GM21390 (cell line): Measurements from ENCODE around the gene CPHXL2.

ENCODE experiments used
- ATAC-seq: cut with Tn5 transposase; IDR thresholded peaks from one replicate; pipeline ENCODE4 v1.9.1; 2021; ENCODE audit not compliant: unreplicated experiment

CPHXL2 gene

DNA sequence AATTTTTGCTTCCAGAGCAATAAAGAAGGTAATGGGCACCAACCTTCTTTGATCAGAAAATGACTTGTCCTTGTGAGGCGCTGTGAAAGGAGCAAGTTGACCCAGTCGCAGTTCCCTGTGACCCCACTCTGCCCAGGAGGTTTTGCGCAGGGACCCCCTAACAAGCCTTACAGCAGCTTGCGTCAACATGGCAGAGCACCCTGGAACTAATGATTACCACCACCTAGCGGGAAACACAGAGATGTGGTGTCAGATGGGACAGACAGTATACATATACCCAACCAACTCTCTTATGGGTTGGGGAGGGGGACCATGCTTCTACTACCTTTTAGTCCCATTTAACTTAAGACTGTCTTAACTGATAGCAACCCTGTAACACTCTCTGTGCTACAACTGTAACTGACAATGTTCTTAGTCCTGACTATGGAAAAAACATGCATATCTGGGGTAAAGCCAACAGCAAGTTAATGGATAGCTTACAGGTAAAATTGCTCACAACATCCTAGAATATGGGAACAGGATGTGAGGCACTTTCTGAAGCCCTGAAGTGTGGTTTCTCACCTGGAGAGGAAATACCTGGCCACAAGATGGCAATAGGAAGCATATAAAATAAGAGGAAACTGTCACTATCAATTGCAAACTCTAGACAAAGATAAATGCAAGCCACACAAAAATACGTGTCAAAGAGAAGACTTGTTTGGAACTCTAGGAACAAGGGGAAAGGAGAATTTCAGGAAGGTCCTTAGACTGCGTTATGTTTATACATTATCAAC, 32.4 kb downstream of the CPHXL2 start:
- ATAC-seq: no peak

DNA sequence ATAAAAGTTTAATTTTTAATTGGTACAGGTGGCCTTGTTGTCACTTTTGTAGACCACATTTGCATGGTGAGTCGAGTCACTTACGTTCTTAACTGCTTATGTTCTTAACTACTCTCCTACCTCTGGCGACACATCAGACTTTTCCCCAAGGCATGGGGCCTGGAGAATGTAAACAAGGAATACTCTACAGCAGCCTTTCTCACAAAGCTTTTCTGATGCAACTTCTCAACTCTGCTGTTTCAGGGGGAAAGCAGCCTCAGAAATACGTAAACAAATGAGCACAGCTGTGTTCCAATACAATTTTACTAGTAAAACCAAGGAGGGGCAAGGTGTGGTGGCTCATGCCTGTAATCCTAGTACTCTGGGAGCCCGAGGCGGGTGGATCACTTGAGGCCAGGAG, 36.2 kb downstream of the CPHXL2 start:
- ATAC-seq: no peak

DNA sequence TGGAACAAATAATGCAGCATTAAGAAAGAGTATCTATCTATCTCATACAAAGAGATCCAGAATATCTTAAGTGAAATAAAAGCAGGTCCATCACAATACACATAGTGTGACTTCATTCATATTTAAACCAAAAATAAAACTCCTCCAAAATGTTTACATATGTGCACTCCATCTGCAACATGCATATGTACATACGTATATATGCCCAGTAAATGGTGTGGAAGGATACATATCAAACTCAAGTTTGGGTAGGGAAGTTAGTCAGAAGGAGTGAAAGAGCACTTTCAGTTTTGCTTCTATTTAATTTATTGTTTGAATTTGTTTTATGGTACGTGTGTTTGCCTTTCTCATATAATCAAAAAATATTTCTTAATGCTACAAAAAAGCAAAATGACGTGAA, 41.8 kb downstream of the CPHXL2 start:
- no peak for ATAC-seq

DNA sequence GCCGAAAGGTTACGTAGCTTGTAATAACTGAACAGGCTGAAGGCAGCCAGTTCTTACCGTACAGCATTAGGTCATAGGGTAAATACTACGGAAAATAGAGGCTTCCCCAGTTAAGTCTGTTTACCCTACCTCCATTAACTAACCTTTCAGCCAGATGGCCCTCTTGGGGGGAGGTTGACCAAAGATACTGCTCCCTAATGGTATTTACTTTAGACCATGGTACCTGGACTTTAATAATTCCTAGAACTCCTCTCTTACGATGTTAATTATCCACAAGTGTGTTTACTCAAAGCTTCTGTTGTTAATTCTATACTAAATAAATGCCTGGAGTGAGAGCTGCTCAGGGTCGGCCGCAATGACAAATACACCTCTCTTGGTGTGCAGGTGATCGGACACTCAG, 44.0 kb downstream of the CPHXL2 start:
- ATAC-seq: no peak

DNA sequence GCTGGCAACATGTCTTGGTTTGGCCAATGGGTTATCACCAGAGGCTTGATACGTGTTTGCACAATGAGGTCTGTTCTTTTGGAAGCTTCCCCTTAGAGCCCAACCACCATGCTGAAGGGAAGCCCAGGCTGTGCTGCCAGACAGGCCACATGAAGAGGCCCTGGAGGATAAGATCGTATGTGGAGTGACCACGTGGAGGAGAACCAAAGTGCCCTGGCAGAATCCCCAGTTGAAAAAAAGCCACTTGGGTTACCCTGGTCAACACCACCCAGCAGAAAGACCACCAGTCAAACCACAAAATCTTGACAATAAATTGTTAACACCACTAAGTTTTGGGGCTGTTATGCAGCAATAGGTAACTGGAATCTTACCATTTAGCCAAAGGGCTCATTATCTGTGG, 46.8 kb downstream of the CPHXL2 start:
- ATAC-seq: no peak

DNA sequence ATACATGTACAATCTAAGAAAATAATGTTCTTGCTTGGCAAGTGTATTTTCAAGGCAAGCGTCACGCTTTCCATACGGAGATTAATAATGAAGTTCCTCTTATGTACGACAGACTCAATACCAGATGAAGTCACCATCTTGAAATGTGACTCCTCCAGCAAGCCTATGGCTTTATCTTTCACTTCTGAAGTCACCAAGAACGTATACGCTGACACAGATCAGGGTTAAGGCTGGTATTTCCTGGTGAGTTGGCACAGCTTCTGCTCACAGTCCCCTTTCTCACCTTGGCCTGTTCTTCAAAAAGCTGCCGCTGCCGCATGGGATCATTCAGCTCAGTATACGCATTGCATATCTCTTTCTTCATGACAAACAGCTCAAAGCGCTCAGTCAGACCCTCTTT, 47.7 kb downstream of the CPHXL2 start:
- ATAC-seq: no peak

DNA sequence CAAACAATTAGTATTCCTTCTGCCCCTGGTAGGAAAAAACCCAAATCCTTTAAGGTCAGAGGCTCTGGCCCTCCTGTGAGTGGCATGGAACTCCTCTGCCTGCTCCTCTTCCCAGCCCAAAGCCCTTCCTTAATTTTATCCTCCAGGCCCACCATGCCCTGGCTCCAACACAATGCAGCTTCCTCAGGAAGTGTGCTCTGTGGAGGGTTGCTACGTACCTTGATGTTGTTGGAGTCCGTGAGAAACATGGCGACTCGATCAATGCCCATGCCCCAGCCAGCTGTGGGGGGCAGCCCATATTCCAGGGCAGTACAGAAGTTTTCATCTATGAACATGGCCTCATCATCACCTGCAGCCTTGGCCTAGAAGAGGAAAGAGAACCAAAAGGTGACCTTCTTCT, 48.5 kb downstream of the CPHXL2 start:
- ATAC-seq: no peak

DNA sequence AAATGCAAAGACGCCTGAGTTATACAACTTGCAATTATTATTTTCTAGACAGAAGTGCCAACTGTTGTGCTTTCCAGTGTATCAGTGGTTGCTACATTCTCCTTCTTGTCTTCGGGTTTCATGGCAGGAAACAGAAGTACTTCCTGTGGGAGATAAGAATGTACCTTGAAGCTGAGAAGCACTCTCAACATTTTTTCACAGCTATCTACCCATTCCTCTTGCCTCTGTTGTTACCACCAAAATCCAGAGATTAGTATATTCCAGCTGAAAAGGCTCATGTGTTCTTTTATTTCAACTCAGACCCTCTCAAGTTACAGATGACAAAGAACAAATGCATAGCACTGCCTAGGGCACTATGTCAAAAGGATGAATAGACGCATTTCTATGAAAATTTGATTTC, 49.0 kb downstream of the CPHXL2 start:
- ATAC-seq: no peak

DNA sequence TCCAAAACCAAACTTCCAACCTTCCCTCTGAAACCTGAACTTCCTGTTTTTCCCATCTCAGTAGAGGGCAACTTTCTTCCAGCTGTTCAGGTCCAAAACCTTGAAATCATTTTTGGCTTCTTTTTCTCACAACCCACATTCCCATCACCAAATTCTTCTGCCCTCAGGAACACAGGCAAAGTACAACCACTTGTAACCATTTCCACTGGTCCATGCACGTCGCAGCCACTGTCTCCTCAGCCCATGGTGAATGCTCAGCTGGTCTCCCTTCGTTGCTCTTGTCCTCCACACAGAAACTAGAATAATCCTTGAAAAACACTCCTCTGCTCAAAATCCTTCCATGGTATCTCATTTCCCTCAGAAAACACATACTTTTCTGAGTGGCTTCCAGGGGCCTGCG, 50.0 kb downstream of the CPHXL2 start:
- ATAC-seq: no peak

DNA sequence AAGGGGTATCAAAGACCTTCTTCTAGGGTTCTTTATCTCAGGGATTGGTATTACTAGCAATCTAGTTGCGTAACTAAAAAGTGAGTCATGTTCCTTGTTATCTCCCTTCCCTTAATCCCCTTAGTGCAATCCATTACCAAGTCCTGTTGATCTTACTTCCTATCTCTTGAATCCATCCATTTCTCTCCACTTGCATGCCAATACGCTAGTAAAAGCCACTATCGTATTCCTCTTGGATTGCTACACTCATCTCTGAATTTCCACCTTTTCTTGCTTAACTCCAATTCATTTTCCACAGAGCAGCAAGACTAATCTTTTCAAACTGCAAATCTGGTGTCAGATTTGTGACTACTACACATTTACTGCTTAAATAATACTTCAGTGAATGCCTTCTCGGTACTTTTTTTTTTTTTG, 51.9 kb downstream of the CPHXL2 start:
- no peak for ATAC-seq

DNA sequence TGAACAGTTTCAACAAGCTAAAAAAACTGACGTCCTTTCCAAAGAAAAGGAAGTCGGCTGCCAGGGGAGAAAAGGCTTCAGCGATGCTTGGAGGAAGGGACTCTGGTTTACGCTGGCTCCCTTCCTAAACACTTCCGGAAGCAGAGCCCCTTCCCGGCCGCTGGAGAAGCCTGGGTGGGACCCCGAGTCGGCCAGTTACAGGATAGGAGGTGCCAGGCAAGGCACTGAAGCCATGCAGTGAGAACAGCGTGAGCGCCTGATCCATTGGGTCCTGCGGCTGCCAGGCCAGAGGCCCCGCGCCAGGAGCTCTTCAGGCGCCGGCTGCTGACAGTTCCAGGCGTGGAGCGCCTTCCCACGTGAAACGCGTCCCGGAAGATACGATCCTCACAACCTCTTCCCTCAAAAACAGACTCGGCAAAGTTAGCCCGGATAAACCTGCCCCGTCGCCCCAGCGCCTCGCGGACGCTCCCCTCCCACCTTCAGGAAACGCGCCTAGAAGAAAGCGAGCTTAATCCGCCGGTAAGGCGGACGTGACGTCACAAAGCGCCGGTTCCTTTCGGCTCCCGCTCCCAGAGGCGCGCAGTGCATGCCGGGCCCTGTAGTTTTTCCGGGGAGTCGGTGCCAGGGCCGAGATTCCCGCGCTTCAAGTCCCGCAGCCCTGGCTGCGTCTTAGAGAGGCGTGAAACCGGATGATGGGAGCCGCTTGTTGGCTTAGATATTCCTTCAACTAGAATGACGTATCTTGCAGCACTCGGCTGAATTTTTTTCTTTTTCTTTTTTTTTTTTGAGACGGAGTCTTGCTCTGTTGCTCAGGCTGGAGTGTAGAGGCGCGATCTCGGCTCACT, 53.8 kb downstream of the CPHXL2 start, which contains the start of gene ADAT1:
ADAT1 (minus strand) TSS at position 521 of the 845 bp plus-strand sequence. CDS start 2,482 bp downstream, outside the sequence.
- ATAC-seq: peak; percentile 96

DNA sequence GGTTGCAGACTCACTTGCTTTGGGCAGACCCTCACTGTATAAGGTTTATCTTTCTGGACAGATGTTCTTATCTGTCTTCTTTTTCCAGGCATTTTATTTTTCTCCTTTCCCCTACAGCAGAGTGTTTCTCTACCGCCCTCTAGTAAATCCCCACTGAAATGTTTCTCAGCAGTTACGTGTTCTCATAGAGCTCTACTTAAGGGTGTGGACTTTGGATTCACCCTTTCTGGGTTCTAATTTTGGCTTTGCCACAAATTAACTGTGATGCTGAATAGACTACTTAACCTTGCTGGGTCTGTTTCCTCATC, 55.7 kb downstream of the CPHXL2 start:
- ATAC-seq: no peak

DNA sequence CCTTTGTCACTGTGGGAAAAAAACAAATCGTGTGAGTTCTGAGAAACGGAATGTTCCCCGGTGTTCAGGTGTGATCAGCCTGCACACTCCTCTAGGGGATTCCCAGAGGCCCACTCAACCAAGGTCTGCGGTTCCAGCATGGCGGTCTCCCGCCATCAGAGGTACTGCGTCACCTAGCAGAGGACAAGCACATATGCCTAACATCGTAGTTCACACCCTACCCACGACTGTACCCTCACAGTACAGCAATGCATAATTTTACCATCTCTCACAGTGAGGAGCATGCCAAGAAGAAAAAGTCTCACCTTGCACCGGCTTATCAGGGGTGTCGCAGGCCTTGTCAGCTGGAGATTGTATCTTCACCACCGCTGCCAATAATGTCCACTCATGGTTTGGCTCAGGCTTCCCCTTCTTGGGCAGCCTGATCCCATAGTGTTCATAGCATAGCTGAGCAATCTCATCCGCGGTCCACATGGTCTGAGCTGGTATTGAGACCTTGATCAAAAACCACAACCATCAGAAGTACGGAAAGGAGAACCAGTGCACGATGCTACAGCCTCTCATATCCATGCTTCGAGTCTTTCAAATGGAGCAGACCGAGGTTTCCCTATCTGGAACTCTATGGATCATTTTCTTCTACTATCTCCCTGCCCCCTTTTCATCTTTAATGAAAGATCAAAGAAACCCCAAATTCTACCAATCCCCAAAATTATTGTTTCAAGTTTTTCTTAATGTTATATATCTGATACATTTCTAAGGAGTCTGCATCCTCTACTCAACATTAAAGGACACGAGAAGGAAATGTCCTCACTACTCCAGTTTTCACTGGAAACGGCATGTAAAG, 56.3 kb downstream of the CPHXL2 start:
- no peak for ATAC-seq

DNA sequence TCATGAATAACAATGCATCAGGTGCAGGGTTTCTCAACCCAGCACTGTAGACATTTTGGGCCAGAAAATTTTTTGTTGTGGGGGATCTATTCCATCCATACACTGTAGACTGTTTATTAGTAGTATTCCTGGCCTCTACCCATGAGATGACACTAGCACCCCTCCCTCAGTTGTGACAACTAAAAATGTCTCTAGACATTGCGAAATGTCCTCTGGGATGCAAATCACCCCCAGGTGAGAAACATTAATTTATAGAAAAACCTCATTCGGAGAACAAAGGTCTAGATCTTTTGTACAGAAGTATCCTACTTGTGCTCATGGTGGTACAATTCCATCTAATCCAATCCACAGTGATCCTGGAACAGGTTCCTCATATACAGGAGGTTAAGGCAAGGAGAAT, 58.0 kb downstream of the CPHXL2 start:
- ATAC-seq: no peak

DNA sequence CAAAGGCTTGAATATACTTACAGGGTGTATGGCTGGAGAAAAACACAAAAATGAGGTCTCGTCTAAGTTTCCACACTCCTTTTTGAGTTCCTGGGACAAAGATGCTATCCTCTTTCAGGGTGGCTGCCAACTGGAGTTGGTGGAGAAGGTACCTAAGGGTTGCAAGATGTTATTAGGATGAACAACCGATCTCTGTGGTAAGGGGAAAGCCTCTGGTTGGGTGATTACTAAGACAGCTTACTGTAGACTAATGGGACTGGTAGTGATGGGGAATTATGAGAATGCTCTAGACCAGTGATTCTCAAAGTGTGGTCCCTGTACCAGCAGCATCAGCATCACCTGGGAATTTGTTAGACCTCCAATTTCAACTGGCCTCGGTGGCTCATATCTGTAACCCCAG, 59.7 kb downstream of the CPHXL2 start:
- no peak for ATAC-seq

DNA sequence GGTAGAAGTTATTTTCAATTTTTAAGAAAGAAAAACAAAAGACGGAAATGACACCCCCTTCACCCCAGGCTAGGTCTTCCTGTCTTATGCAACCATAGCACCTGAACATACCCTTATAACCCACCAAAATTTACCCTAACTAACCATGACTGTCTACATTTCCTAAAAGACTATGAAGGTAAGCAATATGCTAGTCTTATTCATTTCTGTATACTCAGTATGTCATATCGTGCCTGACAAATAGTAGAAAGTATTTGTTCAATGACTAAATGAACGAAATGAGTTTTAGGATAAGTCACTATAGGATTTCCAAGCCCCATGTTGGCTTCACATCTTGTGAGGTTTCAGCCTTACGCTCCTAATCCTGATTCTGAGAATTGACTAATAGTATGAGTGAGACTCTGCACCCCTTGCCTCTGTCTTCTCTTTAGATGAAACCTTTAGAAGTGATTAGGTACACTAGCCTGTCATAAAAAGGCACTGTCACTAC, 60.2 kb downstream of the CPHXL2 start:
- ATAC-seq: peak; percentile 45

DNA sequence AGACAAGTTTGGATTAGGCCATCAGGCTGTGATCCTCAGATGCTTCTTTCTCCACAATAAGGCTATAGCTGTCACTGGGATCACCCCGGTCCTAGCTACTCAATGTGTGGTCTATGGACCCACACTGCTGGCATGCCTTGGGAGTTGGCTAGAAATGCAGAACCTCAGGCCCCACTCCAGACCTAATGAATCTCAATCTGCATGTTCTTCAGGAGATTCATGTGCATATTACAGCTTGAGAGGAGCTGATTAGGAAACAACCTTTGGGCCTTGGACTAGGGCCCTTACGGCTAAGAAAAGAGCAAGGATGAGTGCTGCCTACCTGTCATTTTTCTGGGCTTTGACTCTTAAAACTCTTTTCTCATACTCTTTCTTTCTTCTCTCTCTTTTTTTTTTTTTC, 61.2 kb downstream of the CPHXL2 start:
- ATAC-seq: no peak

DNA sequence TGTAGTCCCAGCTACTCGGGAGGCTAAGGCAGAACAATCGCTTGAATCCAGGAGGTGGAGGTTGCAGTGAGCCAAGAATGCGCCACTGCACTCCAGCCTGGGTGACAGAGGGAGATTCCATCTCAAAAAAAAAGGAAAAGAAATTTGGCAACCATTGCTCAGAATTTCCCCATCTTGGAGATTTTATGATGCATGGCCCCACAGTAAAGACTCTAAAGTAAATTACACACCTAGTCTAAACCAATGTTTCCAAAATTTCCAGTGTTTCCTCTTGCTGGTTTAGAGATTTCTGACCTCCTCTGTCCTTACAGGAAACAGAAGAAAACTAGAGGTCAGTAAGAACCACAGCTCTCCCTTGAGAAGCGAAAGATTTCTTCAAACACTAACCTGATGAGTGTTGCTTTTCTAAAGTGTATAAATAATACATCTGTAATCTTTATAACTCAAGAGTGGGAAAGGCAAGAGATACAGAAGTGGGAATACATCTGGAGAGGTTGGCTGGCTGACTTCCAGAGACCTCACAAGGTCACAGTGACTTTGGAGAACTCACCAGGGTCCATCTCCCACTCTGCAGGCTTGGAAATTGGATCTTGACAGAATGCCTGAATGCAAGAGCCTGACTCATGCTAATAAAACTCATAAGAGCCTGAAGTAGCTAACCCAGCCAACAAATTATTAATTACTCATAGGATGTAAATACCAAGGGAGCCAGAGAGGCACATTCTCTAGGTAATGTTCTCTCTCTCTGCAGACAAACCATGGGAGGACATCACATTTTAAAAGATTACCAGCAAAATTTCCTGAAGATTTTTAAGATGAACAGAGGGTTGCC, 62.5 kb downstream of the CPHXL2 start:
- no peak for ATAC-seq
